K562 (cell line): ENCODE results near the gene FOSL1. TPM values are rescaled to one million over a fixed set of nuclear protein-coding genes. Genes with fewer than 3 reads are reported as not detected.

Experiments
- CHD4 ChIP-seq: fragments of 200-600 bp; sonication (generic); IDR thresholded peaks from 3 replicates; pipeline ENCODE4 v1.6.1; 2012; ENCODE audit warnings: low read depth, mild to moderate bottlenecking, mixed read lengths, low read length, inconsistent platforms; ENCODE audit not compliant: insufficient read depth, insufficient replicate concordance, poor library complexity, severe bottlenecking
- CREM ChIP-seq: IDR thresholded peaks from 2 replicates; pipeline ENCODE4 v1.6.1; 2014; ENCODE audit warnings: antibody characterized with exemption, low read depth
- EP300 ChIP-seq: IDR thresholded peaks from 2 replicates; pipeline ENCODE4 v1.6.1; 2012; ENCODE audit warnings: low read length, improper control_type of control experiment
- HDAC8 ChIP-seq: fragments of 450-650 bp; IDR thresholded peaks from 2 replicates; pipeline ENCODE4 v1.6.1; 2016; ENCODE audit warnings: mild to moderate bottlenecking, missing genetic modification characterization, moderate library complexity, missing compliant biosample characterization
- KAT8 ChIP-seq: fragments of 450-650 bp; IDR thresholded peaks from 2 replicates; pipeline ENCODE4 v1.6.1; 2016; ENCODE audit warnings: low read depth, mild to moderate bottlenecking
- LEF1 ChIP-seq: fragments of 450-650 bp; IDR thresholded peaks from 2 replicates; pipeline ENCODE4 v1.6.1; 2016; ENCODE audit warnings: mild to moderate bottlenecking
- MBD2 ChIP-seq: sonication (generic); IDR thresholded peaks from 2 replicates; pipeline ENCODE4 v1.6.1; 2016; ENCODE audit warnings: low read depth, borderline replicate concordance
- NR4A1 ChIP-seq, 2 experiments: fragments of 250-450 bp in 1 of 2; fragments of 450-650 bp in 1 of 2; sonication (Bioruptor Pico) in 1 of 2; IDR thresholded peaks; 2 replicates each; pipeline versions ENCODE4 v1.4.0 to v1.6.1; 2016 to 2020; ENCODE audit warnings: mild to moderate bottlenecking in 2 of 2, missing compliant biosample characterization in 1 of 2, missing genetic modification characterization in 1 of 2, moderate library complexity in 1 of 2
- PML ChIP-seq: IDR thresholded peaks from 2 replicates; pipeline ENCODE4 v1.6.1; 2012; ENCODE audit warnings: low read length, inconsistent platforms
- POLR2A ChIP-seq: fragments of 450-650 bp; conservative IDR thresholded peaks from 2 replicates; pipeline ENCODE4 v1.6.1; 2016
- POLR2H ChIP-seq: IDR thresholded peaks from 2 replicates; pipeline ENCODE4 v1.6.1; 2016; ENCODE audit warnings: missing genetic modification characterization, low read depth, mild to moderate bottlenecking, control low read depth, missing compliant biosample characterization, moderate library complexity
- PTTG1 ChIP-seq: fragments of 450-650 bp; IDR thresholded peaks from 2 replicates; pipeline ENCODE4 v1.6.1; 2016; ENCODE audit warnings: low read depth, mild to moderate bottlenecking, missing genetic modification characterization, missing compliant biosample characterization
- SMARCC2 ChIP-seq: fragments of 450-650 bp; IDR thresholded peaks from 2 replicates; pipeline ENCODE4 v1.6.1; 2017; ENCODE audit warnings: antibody characterized with exemption, moderate library complexity, mild to moderate bottlenecking, low read depth
- U2AF1 ChIP-seq: fragments of 200-400 bp; formaldehyde crosslinking; optimal IDR thresholded peaks from 2 replicates; pipeline ENCODE3; 2017; ENCODE audit warnings: mild to moderate bottlenecking, low read depth, low read length, moderate library complexity
- YBX1 ChIP-seq: fragments of 450-650 bp; IDR thresholded peaks from 2 replicates; pipeline ENCODE4 v1.7.1; 2016; ENCODE audit warnings: mild to moderate bottlenecking
- ZBED1 ChIP-seq: IDR thresholded peaks from 2 replicates; pipeline ENCODE4 v1.6.1; 2014
- ZNF124 ChIP-seq: sonication (generic); formaldehyde crosslinking; IDR thresholded peaks from 2 replicates; pipeline ENCODE4 v1.8.1; 2022; ENCODE audit warnings: missing genetic modification reagents
- ZNF174 ChIP-seq: fragments of 250-450 bp; sonication (Bioruptor Pico); IDR thresholded peaks from 2 replicates; pipeline ENCODE4 v1.4.0; 2020; ENCODE audit warnings: mild to moderate bottlenecking
- ZNF583 ChIP-seq: fragments of 250-450 bp; sonication (Bioruptor Pico); IDR thresholded peaks from 2 replicates; pipeline ENCODE4 v1.4.0; 2020
- polyA plus RNA-seq, 8 experiments: library from polyadenylated mRNA; depleted of rRNA in 4 of 8; stranded (reverse) in 5 of 8; unstranded in 3 of 8; fragments of >200 nt; fragmentation: Nextera tagmentation in 2 of 8; fragmentation: Illumina TruSeq in 1 of 8; extraction: Ambion mirVana in 2 of 8; extraction: Trizol in 1 of 8; gene quantifications; 2 replicates each; pipeline versions ENCODE4 v1.2.1 to v1.2.3, GENCODE V29; 2011 to 2014; ENCODE audit warnings: inconsistent platforms in 1 of 8, missing spikeins in 1 of 8
- total RNA-seq, 7 experiments: library from RNA; depleted of rRNA in 6 of 7; stranded (reverse); fragments of >200 nt in 6 of 7; fragmentation: Illumina TruSeq in 2 of 7; extraction: Trizol in 2 of 7; gene quantifications; 2 replicates each; pipeline versions ENCODE4 v1.2.1 to v1.2.3, GENCODE V29; 2011 to 2021; ENCODE audit warnings: low replicate concordance in 1 of 7
- TF ChIP-seq, protein P1 (sequence below): sonication (generic); formaldehyde crosslinking; IDR thresholded peaks from 2 replicates; pipeline ENCODE4 v1.8.1; 2022; ENCODE audit warnings: missing genetic modification reagents
- TF ChIP-seq, protein P2 (sequence below): fragments of 250-450 bp; sonication (Bioruptor Pico); IDR thresholded peaks from 2 replicates; pipeline ENCODE4 v1.5.0; 2020; ENCODE audit warnings: mild to moderate bottlenecking, borderline replicate concordance

Gene FOSL1
- total and polyA plus RNA-seq, 9 of the 15 experiments (the other 6 are each of a cell fraction or from before 2014, with no cell fraction given) = 3.5 to 39.6 (median 10.0) TPM

DNA sequence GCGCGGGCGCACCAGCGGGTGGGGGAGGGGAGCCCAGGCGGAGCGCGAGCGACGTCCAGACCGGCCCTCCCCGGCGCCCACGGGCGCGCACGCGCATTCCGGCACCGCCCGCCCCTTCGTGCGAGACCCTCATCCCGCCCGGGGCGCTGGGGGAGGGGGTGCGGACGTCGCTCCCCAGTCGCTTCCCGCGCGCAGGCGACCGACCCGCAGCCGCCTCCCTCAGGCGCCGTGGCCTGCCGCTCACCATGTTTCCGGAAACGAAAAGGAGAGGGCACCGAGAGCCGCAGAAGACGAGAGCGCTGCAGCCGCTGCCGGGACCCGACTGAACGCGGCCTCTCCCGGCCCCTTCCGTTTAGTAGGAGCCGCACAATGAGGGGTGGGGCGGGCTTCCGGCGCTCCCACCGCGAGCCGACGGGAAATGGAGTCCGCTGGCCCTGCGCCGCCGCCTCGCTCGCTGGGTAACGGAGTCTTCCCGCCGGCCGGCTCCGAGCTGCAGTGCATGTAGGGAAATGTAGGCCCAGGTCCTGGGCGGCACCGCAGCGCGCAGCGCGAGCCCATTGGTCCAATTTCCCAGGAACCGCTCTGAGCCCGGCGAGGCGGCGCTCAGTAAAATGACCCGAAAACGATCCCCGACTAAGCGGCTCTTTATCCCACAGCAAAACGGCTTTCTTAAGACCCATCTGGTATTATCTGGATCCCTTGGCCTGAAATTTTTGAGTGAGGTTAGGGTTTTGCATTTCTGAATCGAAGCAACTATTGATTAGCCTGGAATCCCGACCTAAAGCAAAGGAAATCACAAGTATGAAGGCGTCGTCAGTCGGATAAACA, 42.1 kb downstream of the FOSL1 start, which contains the start of gene CFL1 (continued):
- TF ChIP-seq, protein P1, sequence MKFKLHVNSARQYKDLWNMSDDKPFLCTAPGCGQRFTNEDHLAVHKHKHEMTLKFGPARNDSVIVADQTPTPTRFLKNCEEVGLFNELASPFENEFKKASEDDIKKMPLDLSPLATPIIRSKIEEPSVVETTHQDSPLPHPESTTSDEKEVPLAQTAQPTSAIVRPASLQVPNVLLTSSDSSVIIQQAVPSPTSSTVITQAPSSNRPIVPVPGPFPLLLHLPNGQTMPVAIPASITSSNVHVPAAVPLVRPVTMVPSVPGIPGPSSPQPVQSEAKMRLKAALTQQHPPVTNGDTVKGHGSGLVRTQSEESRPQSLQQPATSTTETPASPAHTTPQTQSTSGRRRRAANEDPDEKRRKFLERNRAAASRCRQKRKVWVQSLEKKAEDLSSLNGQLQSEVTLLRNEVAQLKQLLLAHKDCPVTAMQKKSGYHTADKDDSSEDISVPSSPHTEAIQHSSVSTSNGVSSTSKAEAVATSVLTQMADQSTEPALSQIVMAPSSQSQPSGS (CRISPR knock-in tag) = peak; percentile 17; the same call in 1 of the 2 replicates
- TF ChIP-seq EP300 = no peak; the same call in 1 of the 2 replicates
- peak; percentile 87 for TF ChIP-seq PML
- 0 out of 2 replicates have a peak, but pooled peaks have one; percentile 21 for TF ChIP-seq HDAC8 (tag)
- TF ChIP-seq POLR2H (tag) = peak; percentile 97
- TF ChIP-seq SMARCC2 = no peak
- TF ChIP-seq ZNF174 = no peak
- no peak for TF ChIP-seq CHD4
- peak; percentile 99 for TF ChIP-seq POLR2A
- no peak for TF ChIP-seq KAT8
- no peak for TF ChIP-seq YBX1
- TF ChIP-seq U2AF1 = peak; percentile 76
- peak; percentile 90 for TF ChIP-seq CREM
- 0 out of 2 replicates have a peak, but pooled peaks have one; percentile 18 for TF ChIP-seq NR4A1 (CRISPR knock-in tag; IDR thresholded peaks at IDR 0.05)
- no peak for TF ChIP-seq NR4A1 (tag; IDR thresholded peaks at IDR 0.05)
- no peak for TF ChIP-seq ZBED1
- TF ChIP-seq ZNF583 (CRISPR knock-in tag) = no peak
- TF ChIP-seq, protein P2, sequence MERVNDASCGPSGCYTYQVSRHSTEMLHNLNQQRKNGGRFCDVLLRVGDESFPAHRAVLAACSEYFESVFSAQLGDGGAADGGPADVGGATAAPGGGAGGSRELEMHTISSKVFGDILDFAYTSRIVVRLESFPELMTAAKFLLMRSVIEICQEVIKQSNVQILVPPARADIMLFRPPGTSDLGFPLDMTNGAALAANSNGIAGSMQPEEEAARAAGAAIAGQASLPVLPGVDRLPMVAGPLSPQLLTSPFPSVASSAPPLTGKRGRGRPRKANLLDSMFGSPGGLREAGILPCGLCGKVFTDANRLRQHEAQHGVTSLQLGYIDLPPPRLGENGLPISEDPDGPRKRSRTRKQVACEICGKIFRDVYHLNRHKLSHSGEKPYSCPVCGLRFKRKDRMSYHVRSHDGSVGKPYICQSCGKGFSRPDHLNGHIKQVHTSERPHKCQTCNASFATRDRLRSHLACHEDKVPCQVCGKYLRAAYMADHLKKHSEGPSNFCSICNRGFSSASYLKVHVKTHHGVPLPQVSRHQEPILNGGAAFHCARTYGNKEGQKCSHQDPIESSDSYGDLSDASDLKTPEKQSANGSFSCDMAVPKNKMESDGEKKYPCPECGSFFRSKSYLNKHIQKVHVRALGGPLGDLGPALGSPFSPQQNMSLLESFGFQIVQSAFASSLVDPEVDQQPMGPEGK (CRISPR knock-in tag) = no peak
- no peak for TF ChIP-seq LEF1
- TF ChIP-seq ZNF124 (CRISPR knock-in tag) = no peak
- TF ChIP-seq PTTG1 = no peak
- peak; percentile 81 for TF ChIP-seq MBD2
